Embryonic facial prominence (tissue), 1 donor: ENCODE data around the gene CNOT1.

Source experiments
- DNase-seq: peaks from one replicate; pipeline ENCODE4 v3.0.0-alpha.2; 2016; ENCODE audit errors: extremely low spot score

CNOT1 gene

DNA sequence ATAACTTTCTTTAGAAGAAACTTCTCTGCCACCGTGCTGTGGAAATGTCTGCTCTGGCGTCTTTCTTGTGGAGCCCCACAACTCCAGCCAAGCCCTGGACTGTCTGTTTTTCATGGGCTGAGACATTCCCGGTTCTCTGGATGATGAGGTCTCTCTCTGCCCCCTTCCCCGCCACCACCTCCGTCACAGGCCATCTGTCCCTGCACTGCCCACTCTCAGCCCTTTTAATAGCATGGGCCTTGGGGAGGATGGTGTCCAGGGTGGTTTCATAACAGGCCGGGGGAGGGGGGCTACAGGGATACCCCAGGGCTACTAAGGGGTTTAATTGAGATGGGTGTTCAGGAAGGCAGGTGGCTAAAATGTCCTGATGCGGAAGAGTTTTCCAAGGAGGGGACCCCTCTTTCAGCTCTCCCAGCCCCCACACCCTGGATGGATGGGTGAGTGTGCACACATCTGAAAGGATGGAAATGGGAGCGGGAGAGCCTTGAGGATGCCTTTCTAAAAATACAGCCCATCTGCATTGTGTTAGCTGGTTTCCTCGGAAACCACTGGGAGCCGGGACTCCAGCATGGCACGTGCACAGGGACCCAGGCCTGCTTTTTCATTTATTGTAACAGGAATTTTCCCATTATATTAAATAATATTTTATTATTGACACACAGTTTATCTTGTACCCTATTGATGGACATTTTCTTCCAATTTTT lies 144.3 kb downstream of the CNOT1 start:
- DNase-seq, result no peak

DNA sequence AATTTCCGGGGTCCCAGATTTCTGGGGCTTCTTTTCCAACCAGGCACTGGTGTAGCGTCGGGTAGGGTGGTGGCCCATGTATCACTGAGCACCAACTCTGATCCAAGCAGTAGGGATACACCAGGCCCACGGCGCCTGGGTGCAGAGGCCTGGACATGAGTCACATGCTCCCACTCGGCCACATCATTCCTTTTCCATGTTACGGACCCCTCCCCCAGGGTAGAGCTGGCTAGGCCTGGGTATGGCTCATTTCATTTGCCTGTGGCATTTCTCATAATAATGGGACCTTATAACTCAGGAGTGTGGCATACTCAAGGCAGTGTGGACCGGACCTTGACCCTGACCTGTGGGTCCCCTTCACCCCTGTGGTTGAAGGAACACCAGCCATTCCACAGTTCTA lies 147.7 kb downstream of the CNOT1 start:
- no peak for DNase-seq

DNA sequence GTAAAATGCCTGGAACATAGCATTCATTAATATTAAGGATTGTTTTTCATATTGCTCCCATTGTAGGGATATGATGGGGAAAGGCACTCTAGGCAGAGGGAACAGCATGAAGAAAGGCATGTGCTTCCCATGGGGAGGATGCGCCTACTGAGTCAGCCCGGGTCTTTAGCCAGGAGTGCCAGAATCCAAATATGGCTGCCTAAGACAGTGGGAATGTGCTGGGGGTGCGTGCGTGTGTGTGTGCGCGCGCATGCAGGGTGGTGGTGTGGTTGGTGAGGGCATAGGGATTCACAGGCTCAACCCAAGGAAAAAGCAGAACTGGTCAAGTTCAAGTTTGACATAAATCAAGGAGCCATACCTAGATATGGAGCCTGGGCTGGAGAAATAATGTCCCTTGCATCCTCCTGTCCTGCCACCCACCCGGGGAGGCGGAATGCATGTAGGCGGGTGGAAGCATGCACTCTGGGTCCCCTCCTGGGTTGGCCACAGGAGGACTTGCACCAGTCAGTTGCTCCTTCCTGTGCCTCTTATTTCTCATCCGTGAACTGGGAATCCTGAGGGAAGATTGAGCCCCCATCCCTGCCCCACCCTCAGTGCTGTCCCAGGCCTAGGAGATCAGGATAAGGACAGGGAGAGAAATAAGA lies 148.3 kb downstream of the CNOT1 start:
- no peak for DNase-seq

GRCh38 chr16:58478427-58478826 lies 151.2 kb downstream of the CNOT1 start:
- no peak for DNase-seq

DNA sequence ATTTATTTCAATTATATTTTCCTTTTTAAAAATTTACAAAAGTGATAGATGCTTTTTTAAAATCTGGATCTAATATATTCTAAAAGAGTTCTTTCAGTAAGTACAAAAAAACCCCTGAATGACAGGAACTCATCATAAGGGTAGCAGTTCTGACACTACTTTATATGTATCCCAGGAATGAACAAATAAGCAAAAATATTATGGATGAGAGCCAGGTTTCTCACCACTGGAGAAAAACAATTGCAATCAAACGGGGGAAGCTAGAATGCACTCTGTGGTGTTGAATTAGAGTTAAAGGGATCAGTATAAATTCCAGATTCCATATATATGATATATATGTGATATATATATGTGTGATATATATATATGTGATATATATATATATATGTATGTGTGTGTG lies 152.8 kb downstream of the CNOT1 start:
- DNase-seq, result no peak

GRCh38 chr16:58475091-58475619 lies 154.5 kb downstream of the CNOT1 start:
- DNase-seq, result no peak

DNA sequence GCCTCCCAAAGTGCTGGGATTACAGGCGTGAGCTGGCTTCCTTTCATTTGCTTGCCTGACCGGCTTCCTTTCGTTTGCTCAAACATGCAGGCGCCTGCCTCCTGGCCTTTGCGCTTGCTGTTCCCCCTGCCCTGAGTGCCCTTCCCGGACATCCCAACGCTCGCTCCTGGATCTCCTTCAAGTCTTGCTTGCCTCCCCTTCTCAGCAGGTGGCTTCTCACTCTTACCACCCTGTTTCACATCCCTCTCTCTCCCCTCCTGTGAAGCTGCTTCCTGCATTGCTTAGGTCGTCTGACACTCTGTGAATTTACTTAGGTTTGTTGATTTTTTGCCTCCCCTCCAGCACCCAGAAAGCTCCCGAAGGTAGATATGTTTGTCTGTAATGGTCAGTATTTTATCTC lies 155.3 kb downstream of the CNOT1 start:
- DNase-seq, result no peak

DNA sequence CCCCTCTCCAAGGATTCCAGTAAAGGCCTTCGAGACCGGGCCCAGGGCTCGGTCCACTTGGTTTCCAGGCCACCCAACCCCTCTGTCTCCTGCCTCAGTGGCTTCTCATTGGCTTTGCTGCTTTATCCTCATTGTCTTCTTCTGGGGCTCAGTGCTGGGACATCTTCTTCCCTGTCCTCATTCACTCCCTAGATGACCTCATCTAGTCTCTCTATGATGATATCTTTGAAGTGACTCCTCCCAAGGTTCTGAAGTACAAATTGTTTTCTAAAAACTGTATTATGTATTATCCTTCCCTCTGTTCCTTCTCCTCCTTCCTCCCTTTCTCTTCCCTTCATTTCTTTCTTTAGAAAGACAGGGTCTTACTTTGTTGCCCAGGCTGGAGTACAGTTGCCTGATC lies 156.8 kb downstream of the CNOT1 start:
- DNase-seq, result no peak

GRCh38 chr16:58472266-58472665 lies 157.4 kb downstream of the CNOT1 start:
- DNase-seq, result no peak

DNA sequence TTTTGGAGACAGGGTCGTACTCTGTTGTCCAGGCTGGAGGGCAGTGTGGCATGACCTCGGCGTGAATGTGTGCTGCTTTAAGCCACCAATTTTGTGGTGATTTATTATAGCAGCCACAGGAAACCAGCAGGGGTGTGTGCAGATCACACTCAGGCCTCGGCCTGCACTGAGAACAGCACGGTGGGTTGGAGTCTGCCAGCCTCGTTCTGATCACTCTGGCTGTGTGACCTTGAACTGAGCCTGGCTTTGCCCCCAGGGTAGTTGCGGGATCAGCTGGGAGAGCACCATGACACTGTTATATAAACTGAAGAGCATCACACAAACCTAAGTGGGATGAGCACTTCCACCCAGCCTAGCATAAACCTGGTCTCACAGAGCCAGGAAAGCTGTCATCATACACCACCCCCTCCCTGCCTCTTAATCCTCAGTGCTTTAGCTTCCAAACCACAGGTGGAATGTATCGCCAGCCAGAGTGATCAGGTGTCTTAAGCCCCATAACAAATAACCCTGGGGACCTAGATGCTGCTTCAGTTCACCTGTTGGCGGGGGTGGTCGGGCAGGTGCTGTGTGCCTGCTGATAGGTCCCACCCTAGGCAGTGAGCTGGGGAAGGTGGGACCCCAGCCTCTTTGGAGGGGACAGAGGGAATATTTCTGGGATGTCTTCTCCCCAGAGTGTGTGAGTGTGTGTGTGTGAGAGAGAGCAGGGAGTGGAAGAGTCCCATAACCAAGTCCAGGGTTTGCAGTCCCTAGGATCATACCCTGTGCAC lies 158.2 kb downstream of the CNOT1 start:
- no peak for DNase-seq
